HAP-1 (cell line): ENCODE data around the gene EVL.

Experiments used
- DNase-seq, 2 experiments: peaks; one replicate each; pipeline ENCODE4 v3.0.0-alpha.2; 2016 to 2020; ENCODE audit warnings: low spot score in 2 of 2
- H3K27me3 ChIP-seq: fragments of 250-450 bp; sonication (Bioruptor Pico); 2 replicates; pipeline ENCODE4 v1.5.1; 2020; ENCODE audit warnings: low read depth, mild to moderate bottlenecking, moderate library complexity
- H3K36me3 ChIP-seq: fragments of 250-450 bp; sonication (Bioruptor Pico); replicated peaks from 2 replicates; pipeline ENCODE4 v1.5.1; 2020; ENCODE audit warnings: mild to moderate bottlenecking
- H3K4me1 ChIP-seq: fragments of 250-450 bp; sonication (Bioruptor Pico); 2 replicates; pipeline ENCODE4 v1.5.1; 2020; ENCODE audit warnings: mild to moderate bottlenecking
- H3K4me3 ChIP-seq: fragments of 250-450 bp; sonication (Bioruptor Pico); 2 replicates; pipeline ENCODE4 v1.5.1; 2020; ENCODE audit warnings: mild to moderate bottlenecking, moderate library complexity
- H3K9me3 ChIP-seq: fragments of 250-450 bp; sonication (Bioruptor Pico); 2 replicates; pipeline ENCODE4 v1.5.1; 2020; ENCODE audit warnings: mild to moderate bottlenecking, moderate library complexity
- in situ Hi-C: fragments of 300-500 bp; cut with MboI; formaldehyde crosslinking; loops from 3 replicates; pipeline ENCODE4 v1.14.3; 2020; ENCODE audit warnings: low sequenced_read_pairs, inconsistent platforms, mixed read lengths

The EVL gene

GRCh38 chr14:100031506-100032281, 33.5 kb upstream of the EVL start:
- Histone ChIP-seq H3K9me3 (no peaks in the 10 kb centered on the region), H3K27me3 (no peaks in the 10 kb centered on the region), H3K36me3 (no peaks in the 10 kb centered on the region), H3K4me1 (no peaks in the 10 kb centered on the region), H3K4me3 (no peak overlapping the region)
- no peak for DNase-seq
- in situ Hi-C loops, result no loop called here

GRCh38 chr14:100032738-100033137, 32.5 kb upstream of the EVL start:
- DNase-seq, result no peak
- Histone ChIP-seq H3K4me3 (no peak overlapping the region), H3K27me3 (no peaks in the 10 kb centered on the region), H3K36me3 (no peaks in the 10 kb centered on the region), H3K4me1 (no peaks in the 10 kb centered on the region), H3K9me3 (no peaks in the 10 kb centered on the region)
- in situ Hi-C loops, result no loop called here

- no peaks in the 10 kb centered on the region for H3K36me3 ChIP-seq
- DNase-seq, result no peak
- no peaks in the 10 kb centered on the region for H3K9me3 ChIP-seq
- no peaks in the 10 kb centered on the region for H3K4me1 ChIP-seq
- H3K27me3 ChIP-seq, result no peaks in the 10 kb centered on the region
- no peak overlapping the region for H3K4me3 ChIP-seq
- in situ Hi-C loops, result no loop called here
Observed at GRCh38 chr14:100033347-100034075, 31.7 kb upstream of the EVL start.

DNA sequence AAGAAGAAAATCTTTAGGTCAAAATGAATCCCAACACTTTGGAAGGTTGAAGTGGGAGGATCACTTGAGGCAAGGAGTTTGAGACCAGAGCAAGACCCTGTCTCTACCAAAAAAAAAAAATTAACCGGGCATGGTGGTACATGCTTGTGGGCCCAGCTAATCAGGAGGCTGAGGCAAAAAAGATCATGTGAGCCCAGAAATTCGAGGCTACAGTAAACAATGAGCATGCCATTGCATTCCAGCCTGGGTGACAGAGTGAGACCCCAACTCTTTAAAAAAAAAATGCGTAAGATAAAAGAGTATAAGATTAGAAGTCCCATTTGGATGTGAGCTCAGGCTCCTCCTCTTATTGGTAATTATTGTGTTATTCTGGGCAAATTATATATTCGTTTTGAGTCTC, 30.8 kb upstream of the EVL start:
- Histone ChIP-seq H3K9me3 (no peaks in the 10 kb centered on the region), H3K27me3 (no peaks in the 10 kb centered on the region), H3K36me3 (no peaks in the 10 kb centered on the region), H3K4me3 (no peak overlapping the region), H3K4me1 (no peaks in the 10 kb centered on the region)
- DNase-seq, result no peak
- in situ Hi-C loops, result no loop called here

DNA sequence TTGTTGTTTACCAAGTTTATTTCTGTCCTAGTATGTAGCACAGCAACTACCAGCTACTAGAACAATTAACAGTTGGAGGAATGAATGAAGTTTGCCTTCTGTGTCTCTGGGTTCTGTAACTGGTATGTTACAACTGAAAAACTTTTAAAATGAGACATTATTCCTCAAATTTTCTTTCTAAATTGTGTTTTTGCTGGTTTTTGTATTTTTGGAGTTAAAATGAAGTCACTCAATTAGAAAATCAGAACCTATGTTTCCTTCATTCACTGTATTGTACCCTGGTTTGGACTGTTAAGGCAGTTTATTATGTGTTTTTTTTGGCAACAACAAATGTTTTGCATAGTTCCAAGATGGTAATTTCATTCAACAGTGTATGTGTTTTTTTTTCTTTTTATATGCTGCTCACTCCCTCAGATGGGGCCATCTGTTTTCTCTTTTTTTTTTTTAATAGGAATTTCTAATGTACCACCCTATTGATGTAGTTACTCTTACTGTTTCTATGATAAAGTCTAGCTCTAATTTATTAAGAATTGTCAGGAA, 30.2 kb upstream of the EVL start:
- in situ Hi-C loops, result no loop called here
- H3K36me3 ChIP-seq, result no peaks in the 10 kb centered on the region

GRCh38 chr14:100035700-100036099, 29.5 kb upstream of the EVL start:
- no peaks in the 10 kb centered on the region for H3K27me3 ChIP-seq
- in situ Hi-C loops, result no loop called here
- no peaks in the 10 kb centered on the region for H3K9me3 ChIP-seq
- no peaks in the 10 kb centered on the region for H3K4me1 ChIP-seq
- DNase-seq, result no peak
- no peak overlapping the region for H3K4me3 ChIP-seq
- H3K36me3 ChIP-seq, result no peaks in the 10 kb centered on the region

More for the DNA sequence above, 30.2 kb upstream of the EVL start:
- no peak for DNase-seq
- no peak overlapping the region for H3K4me3 ChIP-seq
- H3K27me3 ChIP-seq, result no peaks in the 10 kb centered on the region
- no peaks in the 10 kb centered on the region for H3K9me3 ChIP-seq
- no peaks in the 10 kb centered on the region for H3K4me1 ChIP-seq

DNA sequence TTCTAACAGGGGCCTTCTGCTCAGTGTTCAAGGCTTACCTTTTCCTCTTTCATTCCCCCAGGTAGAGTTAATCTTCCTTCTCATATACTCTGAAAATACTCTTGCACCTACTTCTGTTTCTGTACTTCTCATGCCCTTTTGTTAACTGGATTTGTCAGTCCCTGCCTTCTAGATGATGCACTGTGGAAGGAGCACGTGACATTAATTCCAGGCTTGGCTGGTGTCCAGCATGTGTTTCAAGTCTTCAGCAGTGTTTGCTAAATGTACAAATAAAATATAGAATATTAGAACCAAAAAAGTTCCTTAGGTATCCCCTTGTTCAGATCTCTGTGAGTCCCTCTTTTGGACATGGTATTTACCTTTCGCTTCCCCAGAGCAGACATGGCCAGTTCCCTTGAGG, 27.9 kb upstream of the EVL start:
- no peaks in the 10 kb centered on the region for H3K4me1 ChIP-seq
- no peaks in the 10 kb centered on the region for H3K9me3 ChIP-seq
- no peaks in the 10 kb centered on the region for H3K27me3 ChIP-seq
- no peak overlapping the region for H3K4me3 ChIP-seq
- in situ Hi-C loops, result no loop called here
- DNase-seq, result no peak
- H3K36me3 ChIP-seq, result no peaks in the 10 kb centered on the region

DNA sequence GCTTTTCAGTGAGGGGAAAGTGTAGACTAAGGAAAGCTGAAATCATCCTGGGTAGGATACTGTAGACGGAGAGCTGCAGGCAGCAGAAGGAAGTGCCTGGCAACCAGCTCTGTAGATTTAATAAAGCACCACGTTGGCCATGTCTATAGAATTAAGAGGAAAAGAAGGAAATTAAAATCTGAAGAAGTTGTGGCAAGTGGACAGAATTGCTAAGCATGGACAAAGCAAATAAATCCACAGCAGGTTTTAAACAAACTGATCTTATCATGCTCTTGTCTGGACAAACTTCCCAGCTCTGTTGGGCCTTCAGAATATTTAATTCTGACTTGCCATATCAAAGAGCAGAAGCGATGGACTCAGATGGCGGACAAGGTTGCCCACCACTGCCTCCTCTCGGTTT, 27.2 kb upstream of the EVL start:
- Histone ChIP-seq H3K9me3 (no peaks in the 10 kb centered on the region), H3K4me3 (no peak overlapping the region), H3K27me3 (no peaks in the 10 kb centered on the region), H3K36me3 (no peaks in the 10 kb centered on the region), H3K4me1 (no peaks in the 10 kb centered on the region)
- in situ Hi-C loops, result no loop called here
- DNase-seq, result no peak

- in situ Hi-C loops, result no loop called here
- H3K36me3 ChIP-seq, result no peaks in the 10 kb centered on the region
- H3K4me3 ChIP-seq, result no peak overlapping the region
- no peaks in the 10 kb centered on the region for H3K27me3 ChIP-seq
- H3K4me1 ChIP-seq, result no peaks in the 10 kb centered on the region
- DNase-seq, result no peak
- no peaks in the 10 kb centered on the region for H3K9me3 ChIP-seq
Observed at GRCh38 chr14:100039903-100040302, 25.3 kb upstream of the EVL start.

- Histone ChIP-seq H3K4me1 (no peaks in the 10 kb centered on the region), H3K4me3 (no peak overlapping the region), H3K27me3 (no peaks in the 10 kb centered on the region), H3K9me3 (no peaks in the 10 kb centered on the region), H3K36me3 (no peaks in the 10 kb centered on the region)
- in situ Hi-C loops, result no loop called here
- no peak for DNase-seq
Observed at GRCh38 chr14:100041271-100041670, 24.0 kb upstream of the EVL start.

- Histone ChIP-seq H3K4me3 (no peak overlapping the region), H3K9me3 (no peaks in the 10 kb centered on the region), H3K27me3 (no peaks in the 10 kb centered on the region), H3K36me3 (no peaks in the 10 kb centered on the region), H3K4me1 (no peaks in the 10 kb centered on the region)
- no peak for DNase-seq
- in situ Hi-C loops, result no loop called here
Observed at GRCh38 chr14:100042286-100042685, 22.9 kb upstream of the EVL start.

- H3K9me3 ChIP-seq, result no peaks in the 10 kb centered on the region
- H3K27me3 ChIP-seq, result no peaks in the 10 kb centered on the region
- DNase-seq, result no peak
- no peaks in the 10 kb centered on the region for H3K4me1 ChIP-seq
- in situ Hi-C loops, result no loop called here
- H3K4me3 ChIP-seq, result no peak overlapping the region
- H3K36me3 ChIP-seq, result no peaks in the 10 kb centered on the region
Observed at GRCh38 chr14:100045642-100046344, 19.4 kb upstream of the EVL start.

DNA sequence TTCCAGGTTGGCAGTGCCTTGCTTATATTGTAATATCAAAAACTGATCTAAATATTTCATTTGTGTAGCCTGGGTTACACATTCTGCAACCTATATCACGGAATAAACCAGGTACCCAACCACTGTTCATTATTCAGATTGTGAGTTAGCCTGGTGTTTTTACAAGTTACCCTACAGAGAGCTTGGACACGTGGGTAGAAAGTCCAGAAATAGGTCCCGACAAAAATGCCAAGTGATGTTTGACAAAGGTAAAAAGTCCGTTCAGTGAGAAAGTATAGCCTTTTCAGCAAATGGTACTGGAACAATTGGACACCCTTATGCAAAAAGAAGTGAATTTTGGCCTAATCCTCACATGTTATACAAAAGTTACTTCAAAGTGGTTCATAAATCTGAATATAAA, 17.6 kb upstream of the EVL start:
- Histone ChIP-seq H3K4me1 (no peaks in the 10 kb centered on the region), H3K36me3 (no peaks in the 10 kb centered on the region), H3K9me3 (no peaks in the 10 kb centered on the region), H3K4me3 (no peak overlapping the region), H3K27me3 (no peaks in the 10 kb centered on the region)
- in situ Hi-C loops, result no loop called here
- no peak for DNase-seq

- H3K36me3 ChIP-seq, result no peaks in the 10 kb centered on the region
- in situ Hi-C loops, result no loop called here
- no peaks in the 10 kb centered on the region for H3K27me3 ChIP-seq
- H3K4me3 ChIP-seq, result no peak overlapping the region
- no peaks in the 10 kb centered on the region for H3K9me3 ChIP-seq
- DNase-seq, result no peak
- H3K4me1 ChIP-seq, result no peaks in the 10 kb centered on the region
Observed at GRCh38 chr14:100048786-100049185, 16.4 kb upstream of the EVL start.
